Panc1 (cell line): ENCODE measurements around the gene USP24. TPM values are rescaled to one million over a fixed set of nuclear protein-coding genes. Genes with fewer than 3 reads are reported as not detected.

ENCODE experiments used
- ATAC-seq: fragments of 200-7000 bp; cut with Tn5 transposase; 2 replicates; pipeline ENCODE4 v1.9.1; 2020; ENCODE audit warnings: mild to moderate bottlenecking, moderate library complexity
- BruUV-seq: library from RNA; stranded (reverse); fragments of 400-500 nt; replicated peaks from 2 replicates; lab custom pipeline; 2021; lab: Mats Ljungman, UMichigan
- CTCF ChIA-PET: fragments of 300-600 bp; sonication (Branson Sonifier 250); formaldehyde crosslinking; loops from one replicate; lab custom pipeline; 2022; ENCODE audit warnings: antibody characterized with exemption; lab: Charles Lee
- POLR2A ChIA-PET: fragments of 300-600 bp; sonication (Branson Sonifier 250); formaldehyde crosslinking; loops from one replicate; lab custom pipeline; 2022; ENCODE audit warnings: antibody characterized with exemption; lab: Charles Lee
- DNase-seq: peaks from one replicate; pipeline ENCODE4 v3.0.0-alpha.2; 2010; ENCODE audit warnings: low read depth, low spot score
- H3K27ac ChIP-seq: 2 replicates; pipeline ENCODE4 v1.5.1; 2011; ENCODE audit warnings: mild to moderate bottlenecking, low read length, inconsistent platforms
- H3K27me3 ChIP-seq: fragments of 200-500 bp; sonication (Bioruptor generic); 2 replicates; pipeline ENCODE4 v1.6.0; 2014; ENCODE audit warnings: low read length, inconsistent platforms; ENCODE audit not compliant: control insufficient read depth, insufficient read depth
- H3K36me3 ChIP-seq: fragments of 200-500 bp; sonication (Bioruptor generic); 2 replicates; pipeline ENCODE4 v1.5.1; 2014; ENCODE audit warnings: inconsistent platforms, mild to moderate bottlenecking, low read length, moderate library complexity; ENCODE audit not compliant: control insufficient read depth, insufficient read depth
- H3K4me1 ChIP-seq: 2 replicates; pipeline ENCODE4 v1.5.1; 2011; ENCODE audit warnings: inconsistent platforms, mild to moderate bottlenecking, low read length, moderate library complexity; ENCODE audit not compliant: control insufficient read depth, insufficient read depth
- H3K4me3 ChIP-seq, 2 experiments: 2 replicates each; pipeline ENCODE4 v1.5.1; 2011 to 2012; ENCODE audit warnings: low read depth in 2 of 2, low read length in 2 of 2, mild to moderate bottlenecking in 2 of 2, inconsistent platforms in 1 of 2, moderate library complexity in 1 of 2
- H3K9me3 ChIP-seq: fragments of 200-500 bp; sonication (Bioruptor generic); 2 replicates; pipeline ENCODE4 v1.5.1; 2014; ENCODE audit warnings: low read depth, mild to moderate bottlenecking, inconsistent platforms, low read length, moderate library complexity; ENCODE audit not compliant: control insufficient read depth, insufficient read depth
- POLR2AphosphoS5 ChIP-seq: IDR thresholded peaks from 2 replicates; pipeline ENCODE4 v1.6.1; 2012; ENCODE audit warnings: mild to moderate bottlenecking, low read depth, low read length, moderate library complexity
- SIN3A ChIP-seq: IDR thresholded peaks from 2 replicates; pipeline ENCODE4 v1.6.1; 2012; ENCODE audit warnings: low read depth, mild to moderate bottlenecking, low read length, moderate library complexity, borderline replicate concordance; ENCODE audit not compliant: insufficient read depth
- TCF7L2 ChIP-seq: IDR thresholded peaks from 2 replicates; pipeline ENCODE4 v1.6.1; 2011; ENCODE audit warnings: mild to moderate bottlenecking, low read depth, low read length, inconsistent platforms
- in situ Hi-C: cut with HindIII; loops from 2 replicates; pipeline ENCODE4 v1.10.0; 2016; ENCODE audit warnings: low sequenced_read_pairs, low pct_unique_long_range_greater_than_20kb
- intact Hi-C: fragments of 100-400 bp; cut with micrococcal nuclease; formaldehyde crosslinking; loops from one replicate; pipeline ENCODE4 v1.10.0; 2022; ENCODE audit not compliant: unreplicated experiment
- total RNA-seq: library from RNA; stranded (reverse); gene quantifications from one replicate; pipeline ENCODE4 v1.2.1, GENCODE V29; 2021; ENCODE audit not compliant: unreplicated experiment
- TF ChIP-seq, protein P1 (sequence below): fragments of 450-650 bp; IDR thresholded peaks from 2 replicates; pipeline ENCODE4 v1.5.1; 2017; ENCODE audit warnings: mild to moderate bottlenecking
- TF ChIP-seq, protein P2 (sequence below), 2 experiments: IDR thresholded peaks; 2 replicates each; pipeline ENCODE4 v1.6.1; 2011 to 2012; ENCODE audit warnings: low read depth in 2 of 2, control low read depth in 1 of 2, low read length in 1 of 2, mild to moderate bottlenecking in 1 of 2, moderate library complexity in 1 of 2; ENCODE audit not compliant: insufficient read depth in 1 of 2

USP24 gene
- total RNA-seq, 1 experiment from 2014 or later: 52.2 TPM

DNA sequence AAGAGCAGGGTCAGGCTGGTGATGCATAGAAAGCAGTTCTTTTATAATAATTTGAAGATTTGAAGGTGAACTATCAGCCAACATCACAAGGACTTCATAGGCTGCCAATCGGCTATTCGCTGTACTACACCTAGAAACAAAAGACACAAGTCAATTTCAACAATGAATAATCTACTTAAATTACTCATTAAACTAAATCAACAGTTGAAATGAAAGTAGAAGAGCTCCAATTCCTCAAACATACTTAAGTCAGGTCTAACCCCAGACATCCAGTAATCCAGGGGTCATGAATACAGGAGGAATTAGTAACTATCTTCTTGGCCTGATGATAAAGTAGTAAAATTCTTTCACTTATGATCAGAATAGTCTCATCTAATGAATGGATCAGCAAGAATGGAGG, 111.3 kb downstream of the USP24 start:
- no peaks in the 10 kb centered on the region for H3K4me1 ChIP-seq
- no peak for DNase-seq
- peaks cover 66% of the 10 kb centered on the region for H3K36me3 ChIP-seq
- no TSS peak for BruUV-seq
- no peak overlapping the region for H3K27ac ChIP-seq
- in situ Hi-C loops: no loop called here
- no peaks in the 10 kb centered on the region for H3K27me3 ChIP-seq
- POLR2A ChIA-PET: no interaction called here
- H3K4me3 ChIP-seq: no peak overlapping the region
- no peaks in the 10 kb centered on the region for H3K9me3 ChIP-seq
- intact Hi-C loops: no loop called here
- no peak for TF ChIP-seq TCF7L2
- TF ChIP-seq SIN3A: no peak
- TF ChIP-seq POLR2AphosphoS5: no peak
- TF ChIP-seq, protein P1, sequence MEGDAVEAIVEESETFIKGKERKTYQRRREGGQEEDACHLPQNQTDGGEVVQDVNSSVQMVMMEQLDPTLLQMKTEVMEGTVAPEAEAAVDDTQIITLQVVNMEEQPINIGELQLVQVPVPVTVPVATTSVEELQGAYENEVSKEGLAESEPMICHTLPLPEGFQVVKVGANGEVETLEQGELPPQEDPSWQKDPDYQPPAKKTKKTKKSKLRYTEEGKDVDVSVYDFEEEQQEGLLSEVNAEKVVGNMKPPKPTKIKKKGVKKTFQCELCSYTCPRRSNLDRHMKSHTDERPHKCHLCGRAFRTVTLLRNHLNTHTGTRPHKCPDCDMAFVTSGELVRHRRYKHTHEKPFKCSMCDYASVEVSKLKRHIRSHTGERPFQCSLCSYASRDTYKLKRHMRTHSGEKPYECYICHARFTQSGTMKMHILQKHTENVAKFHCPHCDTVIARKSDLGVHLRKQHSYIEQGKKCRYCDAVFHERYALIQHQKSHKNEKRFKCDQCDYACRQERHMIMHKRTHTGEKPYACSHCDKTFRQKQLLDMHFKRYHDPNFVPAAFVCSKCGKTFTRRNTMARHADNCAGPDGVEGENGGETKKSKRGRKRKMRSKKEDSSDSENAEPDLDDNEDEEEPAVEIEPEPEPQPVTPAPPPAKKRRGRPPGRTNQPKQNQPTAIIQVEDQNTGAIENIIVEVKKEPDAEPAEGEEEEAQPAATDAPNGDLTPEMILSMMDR: no peak
- TF ChIP-seq, protein P2, sequence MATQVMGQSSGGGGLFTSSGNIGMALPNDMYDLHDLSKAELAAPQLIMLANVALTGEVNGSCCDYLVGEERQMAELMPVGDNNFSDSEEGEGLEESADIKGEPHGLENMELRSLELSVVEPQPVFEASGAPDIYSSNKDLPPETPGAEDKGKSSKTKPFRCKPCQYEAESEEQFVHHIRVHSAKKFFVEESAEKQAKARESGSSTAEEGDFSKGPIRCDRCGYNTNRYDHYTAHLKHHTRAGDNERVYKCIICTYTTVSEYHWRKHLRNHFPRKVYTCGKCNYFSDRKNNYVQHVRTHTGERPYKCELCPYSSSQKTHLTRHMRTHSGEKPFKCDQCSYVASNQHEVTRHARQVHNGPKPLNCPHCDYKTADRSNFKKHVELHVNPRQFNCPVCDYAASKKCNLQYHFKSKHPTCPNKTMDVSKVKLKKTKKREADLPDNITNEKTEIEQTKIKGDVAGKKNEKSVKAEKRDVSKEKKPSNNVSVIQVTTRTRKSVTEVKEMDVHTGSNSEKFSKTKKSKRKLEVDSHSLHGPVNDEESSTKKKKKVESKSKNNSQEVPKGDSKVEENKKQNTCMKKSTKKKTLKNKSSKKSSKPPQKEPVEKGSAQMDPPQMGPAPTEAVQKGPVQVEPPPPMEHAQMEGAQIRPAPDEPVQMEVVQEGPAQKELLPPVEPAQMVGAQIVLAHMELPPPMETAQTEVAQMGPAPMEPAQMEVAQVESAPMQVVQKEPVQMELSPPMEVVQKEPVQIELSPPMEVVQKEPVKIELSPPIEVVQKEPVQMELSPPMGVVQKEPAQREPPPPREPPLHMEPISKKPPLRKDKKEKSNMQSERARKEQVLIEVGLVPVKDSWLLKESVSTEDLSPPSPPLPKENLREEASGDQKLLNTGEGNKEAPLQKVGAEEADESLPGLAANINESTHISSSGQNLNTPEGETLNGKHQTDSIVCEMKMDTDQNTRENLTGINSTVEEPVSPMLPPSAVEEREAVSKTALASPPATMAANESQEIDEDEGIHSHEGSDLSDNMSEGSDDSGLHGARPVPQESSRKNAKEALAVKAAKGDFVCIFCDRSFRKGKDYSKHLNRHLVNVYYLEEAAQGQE (IDR thresholded peaks at IDR 0.05; ENCODE audit: insufficient read depth in 1 of 2, low read depth in 2 of 2, low read length in 1 of 2): no peak
- CTCF ChIA-PET: no interaction called here
- no peak for ATAC-seq

DNA sequence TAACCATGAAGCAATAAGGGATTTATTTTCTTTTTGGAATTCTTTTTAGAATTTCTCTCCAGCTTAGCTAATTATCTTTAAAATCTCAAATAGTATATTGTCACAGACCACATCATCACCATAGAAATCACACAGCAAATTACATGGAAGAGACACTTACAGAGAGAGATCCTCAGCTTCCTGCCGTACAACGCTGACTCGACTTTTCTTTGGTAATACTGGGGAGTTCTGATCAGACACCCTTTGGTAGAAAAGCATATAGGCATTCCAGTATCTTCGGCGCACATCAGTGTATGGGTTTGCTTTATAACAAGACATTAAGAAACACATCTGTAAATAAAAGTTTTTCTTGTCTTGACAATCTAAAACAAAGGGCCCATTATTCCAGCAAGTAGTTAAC, 120.1 kb downstream of the USP24 start:
- H3K27me3 ChIP-seq: no peaks in the 10 kb centered on the region
- intact Hi-C loops: no loop called here
- H3K36me3 ChIP-seq: peaks cover 67% of the 10 kb centered on the region
- CTCF ChIA-PET: no interaction called here
- no peak overlapping the region for H3K27ac ChIP-seq
- no peak for DNase-seq
- no peaks in the 10 kb centered on the region for H3K9me3 ChIP-seq
- BruUV-seq: no TSS peak
- POLR2A ChIA-PET: no interaction called here
- no peak for ATAC-seq
- TF ChIP-seq SIN3A (no peak), TCF7L2 (no peak), POLR2AphosphoS5 (no peak)
- TF ChIP-seq, protein P1: no peak
- TF ChIP-seq, protein P2 (IDR thresholded peaks at IDR 0.05; ENCODE audit: insufficient read depth in 1 of 2, low read depth in 2 of 2, low read length in 1 of 2): no peak
- in situ Hi-C loops: no loop called here
- no peak overlapping the region for H3K4me3 ChIP-seq
- no peaks in the 10 kb centered on the region for H3K4me1 ChIP-seq
